Astrocyte of the spinal cord (primary cell): ENCODE results near the gene TULP4.
A peak's percentile ranks its signal among the peaks of the same experiment; 100 is the strongest.
"Not testable (repeated sequence)": the region's sequence is repeated elsewhere in the genome, so short reads cannot be mapped to it uniquely, and the experiment has no call there.

Experiments
- DNase-seq: peaks from one replicate; pipeline ENCODE4 v3.0.0; 2011; ENCODE audit warnings: low read depth, low spot score
- H3K4me3 ChIP-seq: 2 replicates; pipeline ENCODE4 v1.5.1; 2011; ENCODE audit warnings: low read depth, mild to moderate bottlenecking, low read length, moderate library complexity
- CTCF ChIP-seq: IDR thresholded peaks from 2 replicates; pipeline ENCODE4 v1.5.1; 2012; ENCODE audit warnings: low read depth, mild to moderate bottlenecking, low read length, inconsistent platforms
- in situ Hi-C: cut with HindIII; loops from 2 replicates; pipeline ENCODE4 v1.10.0; 2017; ENCODE audit warnings: low sequenced_read_pairs

TULP4 gene

GRCh38 chr6:158402184-158402583 is 89.9 kb downstream of the TULP4 start:
- H3K4me3 ChIP-seq = no peak overlapping the region
- DNase-seq = no peak
- in situ Hi-C loops = no loop called here
- no peak for TF ChIP-seq CTCF

GRCh38 chr6:158405321-158405831 is 93.1 kb downstream of the TULP4 start:
- H3K4me3 ChIP-seq, in situ Hi-C loops: not testable (repeated sequence)
- peak; percentile 91 for DNase-seq

- no peak for TF ChIP-seq CTCF
- in situ Hi-C loops = no loop called here
- DNase-seq = no peak
Measured at GRCh38 chr6:158405933-158406332, 93.7 kb downstream of the TULP4 start.

GRCh38 chr6:158406736-158407135 is 94.5 kb downstream of the TULP4 start:
- no peak for DNase-seq
- TF ChIP-seq CTCF = no peak
- in situ Hi-C loops = no loop called here

More at GRCh38 chr6:158405933-158406332, 93.7 kb downstream of the TULP4 start:
- H3K4me3 ChIP-seq = no peak overlapping the region

GRCh38 chr6:158408013-158408412 is 95.7 kb downstream of the TULP4 start:
- in situ Hi-C loops = no loop called here
- H3K4me3 ChIP-seq = no peak overlapping the region
- TF ChIP-seq CTCF = no peak
- no peak for DNase-seq

More at GRCh38 chr6:158406736-158407135, 94.5 kb downstream of the TULP4 start:
- H3K4me3 ChIP-seq = no peak overlapping the region

GRCh38 chr6:158408552-158409130 is 96.4 kb downstream of the TULP4 start:
- no peak overlapping the region for H3K4me3 ChIP-seq
- peak; percentile 87 for DNase-seq
- in situ Hi-C loops = no loop called here
- TF ChIP-seq CTCF = no peak

- H3K4me3 ChIP-seq = no peak overlapping the region
- no peak for TF ChIP-seq CTCF
- peak; percentile 61 for DNase-seq
- in situ Hi-C loops = no loop called here
Measured at GRCh38 chr6:158409451-158409850, 97.2 kb downstream of the TULP4 start.
